RWPE2 (cell line): Measurements from ENCODE around the gene STAC3.

ENCODE experiments used
- ATAC-seq: fragments of 200-7000 bp; cut with Tn5 transposase; 3 replicates; pipeline ENCODE4 v1.9.1; 2021; ENCODE audit warnings: low read depth
- DNase-seq: peaks from one replicate; pipeline ENCODE4 v3.0.0-alpha.2; 2020; ENCODE audit warnings: low spot score
- H3K27ac ChIP-seq: fragments of 450-650 bp; 2 replicates; pipeline ENCODE4 v1.5.1; 2017; ENCODE audit warnings: mild to moderate bottlenecking; ENCODE audit not compliant: poor library complexity, severe bottlenecking
- H3K27me3 ChIP-seq: fragments of 250-450 bp; sonication (Bioruptor Pico); 2 replicates; pipeline ENCODE4 v1.5.1; 2021; ENCODE audit warnings: mild to moderate bottlenecking, moderate library complexity; ENCODE audit not compliant: insufficient read depth, poor library complexity, severe bottlenecking
- H3K36me3 ChIP-seq: fragments of 250-450 bp; sonication (Bioruptor Pico); 2 replicates; pipeline ENCODE4 v1.5.1; 2020; ENCODE audit warnings: low read depth, mild to moderate bottlenecking, moderate library complexity
- H3K4me1 ChIP-seq: fragments of 250-450 bp; sonication (Bioruptor Pico); 2 replicates; pipeline ENCODE4 v1.5.1; 2021; ENCODE audit warnings: mild to moderate bottlenecking, moderate library complexity; ENCODE audit not compliant: insufficient read depth, poor library complexity, severe bottlenecking
- H3K4me3 ChIP-seq: fragments of 250-450 bp; sonication (Bioruptor Pico); 2 replicates; pipeline ENCODE4 v1.5.1; 2021; ENCODE audit warnings: mild to moderate bottlenecking, moderate library complexity; ENCODE audit not compliant: severe bottlenecking
- H3K9me3 ChIP-seq: fragments of 250-450 bp; sonication (Bioruptor Pico); 2 replicates; pipeline ENCODE4 v1.5.1; 2021; ENCODE audit warnings: mild to moderate bottlenecking, moderate library complexity; ENCODE audit not compliant: severe bottlenecking
- TF ChIP-seq, protein P1 (sequence below): fragments of 450-650 bp; IDR thresholded peaks from one replicate; pipeline ENCODE4 v1.5.1; 2017; ENCODE audit warnings: mild to moderate bottlenecking, moderate library complexity; ENCODE audit not compliant: poor library complexity, severe bottlenecking

The STAC3 gene

DNA sequence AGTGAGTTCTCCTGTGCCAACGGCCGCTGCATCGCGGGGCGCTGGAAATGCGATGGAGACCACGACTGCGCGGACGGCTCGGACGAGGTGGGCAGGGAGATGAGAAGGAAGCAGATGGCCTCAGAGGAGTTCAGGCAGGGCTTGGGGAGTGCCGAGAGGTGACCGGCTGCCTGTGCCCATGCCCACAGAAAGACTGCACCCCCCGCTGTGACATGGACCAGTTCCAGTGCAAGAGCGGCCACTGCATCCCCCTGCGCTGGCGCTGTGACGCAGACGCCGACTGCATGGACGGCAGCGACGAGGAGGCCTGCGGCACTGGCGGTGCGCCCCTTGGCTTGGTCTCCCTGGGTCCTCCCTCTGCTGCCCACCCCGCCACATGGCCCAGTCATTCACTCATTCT is 47.8 kb downstream of the STAC3 start:
- Histone ChIP-seq H3K27ac (no peak overlapping the region), H3K9me3 (no peaks in the 10 kb centered on the region), H3K4me3 (no peak overlapping the region), H3K4me1 (no peaks in the 10 kb centered on the region), H3K27me3 (no peaks in the 10 kb centered on the region), H3K36me3 (0 out of 2 replicates have a peak, but pooled peaks cover 6% of the 10 kb centered on the region)
- TF ChIP-seq, protein P1, sequence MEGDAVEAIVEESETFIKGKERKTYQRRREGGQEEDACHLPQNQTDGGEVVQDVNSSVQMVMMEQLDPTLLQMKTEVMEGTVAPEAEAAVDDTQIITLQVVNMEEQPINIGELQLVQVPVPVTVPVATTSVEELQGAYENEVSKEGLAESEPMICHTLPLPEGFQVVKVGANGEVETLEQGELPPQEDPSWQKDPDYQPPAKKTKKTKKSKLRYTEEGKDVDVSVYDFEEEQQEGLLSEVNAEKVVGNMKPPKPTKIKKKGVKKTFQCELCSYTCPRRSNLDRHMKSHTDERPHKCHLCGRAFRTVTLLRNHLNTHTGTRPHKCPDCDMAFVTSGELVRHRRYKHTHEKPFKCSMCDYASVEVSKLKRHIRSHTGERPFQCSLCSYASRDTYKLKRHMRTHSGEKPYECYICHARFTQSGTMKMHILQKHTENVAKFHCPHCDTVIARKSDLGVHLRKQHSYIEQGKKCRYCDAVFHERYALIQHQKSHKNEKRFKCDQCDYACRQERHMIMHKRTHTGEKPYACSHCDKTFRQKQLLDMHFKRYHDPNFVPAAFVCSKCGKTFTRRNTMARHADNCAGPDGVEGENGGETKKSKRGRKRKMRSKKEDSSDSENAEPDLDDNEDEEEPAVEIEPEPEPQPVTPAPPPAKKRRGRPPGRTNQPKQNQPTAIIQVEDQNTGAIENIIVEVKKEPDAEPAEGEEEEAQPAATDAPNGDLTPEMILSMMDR = no peak
- DNase-seq (no peak), ATAC-seq (no peak)

GRCh38 chr12:57202321-57202720 is 48.7 kb downstream of the STAC3 start:
- Histone ChIP-seq H3K27me3 (no peaks in the 10 kb centered on the region), H3K4me3 (no peak overlapping the region), H3K4me1 (no peaks in the 10 kb centered on the region), H3K9me3 (no peaks in the 10 kb centered on the region), H3K36me3 (0 out of 2 replicates have a peak, but pooled peaks cover 7% of the 10 kb centered on the region), H3K27ac (no peak overlapping the region)
- ATAC-seq (no peak), DNase-seq (no peak)
- TF ChIP-seq, protein P1 = no peak

- DNase-seq = no peak
- Histone ChIP-seq H3K36me3 (0 out of 2 replicates have a peak, but pooled peaks cover 7% of the 10 kb centered on the region), H3K27ac (no peak overlapping the region), H3K4me1 (no peaks in the 10 kb centered on the region), H3K4me3 (no peak overlapping the region), H3K9me3 (no peaks in the 10 kb centered on the region), H3K27me3 (no peaks in the 10 kb centered on the region)
- TF ChIP-seq, protein P1 = no peak
- ATAC-seq = no peak
Measured at GRCh38 chr12:57201631-57202030, 49.4 kb downstream of the STAC3 start.

DNA sequence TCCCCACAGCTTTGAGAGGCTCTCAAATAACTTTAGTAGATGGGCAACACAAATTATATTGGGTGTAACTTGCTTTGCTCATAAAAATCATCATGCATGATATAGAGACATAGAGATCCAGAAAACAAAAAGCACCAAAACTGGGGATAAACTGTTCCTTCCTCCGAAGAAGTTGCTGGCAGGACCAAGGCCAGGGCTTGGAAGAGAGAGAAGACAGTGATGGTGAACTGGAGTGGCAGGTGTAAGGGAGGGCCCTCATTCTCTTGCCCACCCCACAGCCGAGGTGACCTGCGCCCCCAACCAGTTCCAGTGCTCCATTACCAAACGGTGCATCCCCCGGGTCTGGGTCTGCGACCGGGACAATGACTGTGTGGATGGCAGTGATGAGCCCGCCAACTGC is 49.8 kb downstream of the STAC3 start:
- Histone ChIP-seq H3K4me3 (no peak overlapping the region), H3K36me3 (0 out of 2 replicates have a peak, but pooled peaks cover 7% of the 10 kb centered on the region), H3K4me1 (no peaks in the 10 kb centered on the region), H3K27me3 (no peaks in the 10 kb centered on the region), H3K27ac (no peak overlapping the region), H3K9me3 (no peaks in the 10 kb centered on the region)
- TF ChIP-seq, protein P1 = no peak
- no peak for DNase-seq
- ATAC-seq = no peak

DNA sequence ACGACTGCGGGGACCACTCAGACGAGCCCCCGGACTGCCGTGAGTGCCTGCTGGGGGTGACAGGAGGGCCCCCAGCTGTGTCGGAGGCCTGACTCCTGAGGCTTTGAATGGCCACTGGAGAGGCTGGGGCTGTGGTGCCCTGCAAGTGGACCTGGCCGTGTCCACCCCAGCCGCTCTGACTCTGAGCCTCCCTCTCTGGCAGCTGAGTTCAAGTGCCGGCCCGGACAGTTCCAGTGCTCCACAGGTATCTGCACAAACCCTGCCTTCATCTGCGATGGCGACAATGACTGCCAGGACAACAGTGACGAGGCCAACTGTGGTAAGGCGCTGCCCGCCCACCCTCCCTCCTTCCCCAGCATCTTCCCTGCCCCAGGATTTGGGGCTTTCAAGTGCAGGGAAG is 50.5 kb downstream of the STAC3 start:
- H3K4me3 ChIP-seq = no peak overlapping the region
- DNase-seq (no peak), ATAC-seq (no peak)
- peaks cover 7% of the 10 kb centered on the region; the same call in 1 of the 2 replicates for H3K36me3 ChIP-seq
- TF ChIP-seq, protein P1 = no peak
- no peaks in the 10 kb centered on the region for H3K4me1 ChIP-seq
- no peak overlapping the region for H3K27ac ChIP-seq
- no peaks in the 10 kb centered on the region for H3K9me3 ChIP-seq
- H3K27me3 ChIP-seq = no peaks in the 10 kb centered on the region
